Amygdala (tissue), 56 donors: ENCODE results near the gene GARNL3.
A peak's percentile ranks its signal among the peaks of the same experiment; 100 is the strongest.

Experiments used
- DNase-seq, 56 donors: peaks; one replicate each; lab custom pipeline; 2025; lab: John Stamatoyannopoulos, UW

GARNL3 gene

GRCh38 chr9:127303830-127304229 is 39.3 kb downstream of the GARNL3 start:
- DNase-seq: no peak

- no peak for DNase-seq
These were observed 40.7 kb downstream of the GARNL3 start for GRCh38 chr9:127305206-127305837.

DNA sequence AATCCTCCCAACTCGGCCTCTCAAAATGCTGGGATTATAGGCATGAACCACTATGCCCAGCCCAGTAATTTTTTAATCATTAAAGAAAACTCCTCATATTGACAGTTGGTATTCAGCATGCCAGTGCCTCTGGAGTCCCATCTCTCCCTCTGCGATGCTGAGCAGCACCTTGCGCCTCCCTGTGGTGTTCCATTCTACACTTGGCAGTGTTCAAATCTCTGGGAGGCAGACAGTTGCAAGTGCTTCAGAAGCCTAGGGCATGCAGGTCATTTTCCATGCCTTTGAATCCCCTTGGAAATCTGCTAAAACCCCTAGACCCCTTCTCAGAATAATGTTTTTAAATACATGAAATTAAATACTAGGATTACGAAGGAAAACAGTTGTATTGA is 41.3 kb downstream of the GARNL3 start:
- DNase-seq: no peak

- DNase-seq: peak in 5 of 56 donors; percentile 2 to 28 (median 14)
These were observed 43.2 kb downstream of the GARNL3 start for GRCh38 chr9:127307802-127308201.

GRCh38 chr9:127308652-127309434 is 44.3 kb downstream of the GARNL3 start:
- no peak for DNase-seq

- no peak for DNase-seq
These were observed 45.1 kb downstream of the GARNL3 start for GRCh38 chr9:127309715-127310114.

- DNase-seq: peak in 1 of 56 donors; percentile 4
These were observed 46.7 kb downstream of the GARNL3 start for GRCh38 chr9:127311239-127311741.

- no peak for DNase-seq
These were observed 48.5 kb downstream of the GARNL3 start for GRCh38 chr9:127313042-127313560.

- DNase-seq: no peak
These were observed 50.3 kb downstream of the GARNL3 start for GRCh38 chr9:127314911-127315310.

GRCh38 chr9:127316586-127317323 is 52.2 kb downstream of the GARNL3 start:
- no peak for DNase-seq

DNA sequence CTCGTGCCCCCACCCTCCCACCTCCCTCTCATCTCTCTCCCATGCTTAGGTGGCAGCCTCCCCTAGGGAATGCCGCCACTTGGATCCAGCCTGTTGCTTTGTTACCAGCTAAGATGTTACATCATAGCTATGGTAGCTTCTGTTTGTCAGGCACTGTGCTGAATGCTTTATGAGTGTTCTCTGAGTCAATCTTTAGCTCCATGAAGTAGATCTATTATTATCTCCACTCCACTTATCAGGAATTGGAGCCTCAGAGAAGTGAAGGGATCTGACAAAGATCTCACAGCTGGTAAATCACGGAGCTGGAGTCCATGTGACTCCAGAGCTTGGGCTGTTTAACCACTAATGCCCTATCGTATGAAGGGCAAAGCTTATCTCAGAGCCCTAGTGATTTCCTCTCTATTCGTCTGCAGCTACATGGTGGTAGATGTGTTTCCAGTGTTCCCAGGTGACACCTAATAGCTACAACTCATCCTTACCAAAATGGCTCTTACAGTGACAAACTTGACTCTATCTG is 54.1 kb downstream of the GARNL3 start:
- no peak for DNase-seq

GRCh38 chr9:127319366-127320114 is 55.0 kb downstream of the GARNL3 start:
- DNase-seq: no peak

DNA sequence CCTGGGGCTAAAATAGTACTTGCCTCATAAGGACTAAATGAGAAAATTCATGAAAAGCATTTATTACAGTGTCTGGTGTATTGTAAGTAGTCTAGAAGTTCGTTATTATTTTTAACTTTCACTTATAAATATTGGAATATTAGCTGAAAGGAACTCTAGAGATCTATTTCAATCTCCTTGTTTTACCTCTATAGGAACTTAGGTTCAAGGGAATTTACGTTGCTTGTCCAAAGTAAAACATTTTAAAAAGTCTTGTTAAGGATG is 55.5 kb downstream of the GARNL3 start:
- no peak for DNase-seq

DNA sequence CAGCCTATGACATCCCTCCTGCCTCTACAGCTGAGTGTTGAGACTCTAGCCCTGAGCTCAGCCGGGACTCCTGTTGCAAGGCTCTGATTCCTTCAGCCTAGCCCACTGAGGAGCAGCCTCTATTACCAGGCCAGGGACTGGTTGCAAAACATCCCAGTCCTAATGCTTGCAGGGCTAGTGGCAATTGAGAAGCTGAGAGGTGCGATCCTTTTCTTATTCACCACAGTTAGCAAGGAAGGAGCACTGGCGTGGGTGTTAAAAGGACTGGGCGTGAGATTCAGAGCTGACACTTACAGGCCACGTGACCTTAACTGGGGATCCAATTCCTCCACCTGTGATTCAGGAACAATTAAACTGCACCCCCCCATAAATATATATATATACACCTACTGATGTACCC is 58.8 kb downstream of the GARNL3 start:
- DNase-seq: no peak

- DNase-seq: no peak
These were observed 65.9 kb downstream of the GARNL3 start for GRCh38 chr9:127330501-127330900.

GRCh38 chr9:127333221-127334064 is 68.9 kb downstream of the GARNL3 start:
- no peak for DNase-seq

GRCh38 chr9:127334725-127335124 is 70.2 kb downstream of the GARNL3 start:
- no peak for DNase-seq

- no peak for DNase-seq
These were observed 71.5 kb downstream of the GARNL3 start for GRCh38 chr9:127336086-127336485.
